H1 (cell line): Measurements from ENCODE around the gene TRIM39. TPM values are rescaled to one million over a fixed set of nuclear protein-coding genes. Genes with fewer than 3 reads are reported as not detected.

ENCODE experiments used
- CBX5 ChIP-seq: fragments of 300-800, 300-1000 bp; sonication (generic); IDR thresholded peaks from 2 replicates; pipeline ENCODE4 v1.7.1; 2016; ENCODE audit warnings: antibody characterized with exemption, low read length, low read depth
- EP300 ChIP-seq, 2 experiments: IDR thresholded peaks; 1 replicate in 1 of 2; 2 replicates in 1 of 2; pipeline ENCODE4 v1.6.1; 2011 to 2012; ENCODE audit warnings: low read depth in 2 of 2, low read length in 2 of 2, mild to moderate bottlenecking in 2 of 2, borderline replicate concordance in 1 of 2, inconsistent platforms in 1 of 2, moderate library complexity in 1 of 2
- GABPA ChIP-seq: IDR thresholded peaks from 2 replicates; pipeline ENCODE4 v1.6.1; 2011; ENCODE audit warnings: mild to moderate bottlenecking, low read length, moderate library complexity, borderline replicate concordance; ENCODE audit not compliant: insufficient read depth
- GTF2F1 ChIP-seq: IDR thresholded peaks from 2 replicates; pipeline ENCODE4 v1.6.1; 2012; ENCODE audit warnings: low read depth, low read length, improper control_type of control experiment, borderline replicate concordance
- POLR2A ChIP-seq, 2 experiments: IDR thresholded peaks; 1 replicate in 1 of 2; 2 replicates in 1 of 2; pipeline ENCODE4 v1.6.1; 2011; ENCODE audit warnings: low read depth in 2 of 2, low read length in 2 of 2, mild to moderate bottlenecking in 2 of 2; ENCODE audit errors: control extremely low read depth in 1 of 2
- SIRT6 ChIP-seq: IDR thresholded peaks from one replicate; pipeline ENCODE4 v1.7.1; 2012; ENCODE audit warnings: low read length, inconsistent platforms
- SP1 ChIP-seq: IDR thresholded peaks from 2 replicates; pipeline ENCODE4 v1.6.1; 2011; ENCODE audit warnings: low read depth, low read length
- SP2 ChIP-seq: IDR thresholded peaks from 2 replicates; pipeline ENCODE4 v1.6.1; 2012; ENCODE audit warnings: mild to moderate bottlenecking, low read length, inconsistent platforms
- polyA plus RNA-seq, 7 experiments: library from polyadenylated mRNA; depleted of rRNA in 3 of 7; stranded (reverse) in 5 of 7; unstranded in 2 of 7; fragments of >200 nt in 5 of 7; fragments of 200-250 nt in 2 of 7; gene quantifications; 1 replicate in 5 of 7; 2 replicates in 1 of 7; 4 replicates in 1 of 7; pipeline versions ENCODE4 v1.2.1 to v1.2.3, GENCODE V29; 2011 to 2013; ENCODE audit warnings: missing spikeins in 2 of 7, mixed read lengths in 2 of 7
- total RNA-seq: library from RNA; stranded (reverse); fragmentation: NEBNext Ultra II Directional; extraction: Animal tissue kit (Norgen Biotek cat#: 25700); gene quantifications from 2 replicates; pipeline ENCODE4 v1.2.1, GENCODE V29; 2021
- TF ChIP-seq, protein P1 (sequence below): IDR thresholded peaks from 2 replicates; pipeline ENCODE4 v1.6.1; 2012; ENCODE audit warnings: low read length, inconsistent platforms

Gene TRIM39
- total and polyA plus RNA-seq, 2 of the 8 experiments (the other 6 are each of a cell fraction or from before 2014, with no cell fraction given): 7.3 to 26.1 TPM

DNA sequence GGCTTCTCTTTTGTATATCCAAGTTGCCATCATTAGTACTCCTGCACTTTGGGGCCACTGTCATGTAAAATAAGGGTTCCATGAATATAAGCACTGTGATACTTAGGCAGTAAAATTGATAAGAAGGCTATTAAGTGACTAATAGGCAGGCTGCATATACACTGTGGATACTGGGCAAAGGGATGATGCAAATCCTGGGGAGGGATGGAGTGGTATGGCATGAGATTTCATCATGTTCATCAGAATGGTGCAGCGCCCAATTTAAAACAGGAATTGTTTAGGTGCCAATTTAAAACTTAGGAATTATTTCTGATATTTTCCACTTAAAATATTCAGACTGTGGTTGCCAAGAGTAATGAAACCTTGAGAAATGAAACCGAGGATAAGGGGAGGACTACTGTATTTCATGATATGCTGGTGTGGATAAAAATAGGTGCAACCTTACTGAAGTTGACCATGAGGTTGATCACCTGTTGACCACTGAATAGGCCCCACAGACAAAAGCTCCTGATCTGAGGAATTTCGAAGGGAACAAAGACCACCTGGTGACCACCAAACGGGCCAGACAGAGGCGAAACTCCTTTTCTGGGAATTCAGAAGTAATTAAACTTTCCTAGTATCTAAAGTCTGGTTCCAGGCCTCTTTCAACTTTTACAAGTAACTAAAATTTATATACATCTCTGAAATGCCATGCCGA, 4.9 kb upstream of the TRIM39 start (continued):
- TF ChIP-seq, protein P1, sequence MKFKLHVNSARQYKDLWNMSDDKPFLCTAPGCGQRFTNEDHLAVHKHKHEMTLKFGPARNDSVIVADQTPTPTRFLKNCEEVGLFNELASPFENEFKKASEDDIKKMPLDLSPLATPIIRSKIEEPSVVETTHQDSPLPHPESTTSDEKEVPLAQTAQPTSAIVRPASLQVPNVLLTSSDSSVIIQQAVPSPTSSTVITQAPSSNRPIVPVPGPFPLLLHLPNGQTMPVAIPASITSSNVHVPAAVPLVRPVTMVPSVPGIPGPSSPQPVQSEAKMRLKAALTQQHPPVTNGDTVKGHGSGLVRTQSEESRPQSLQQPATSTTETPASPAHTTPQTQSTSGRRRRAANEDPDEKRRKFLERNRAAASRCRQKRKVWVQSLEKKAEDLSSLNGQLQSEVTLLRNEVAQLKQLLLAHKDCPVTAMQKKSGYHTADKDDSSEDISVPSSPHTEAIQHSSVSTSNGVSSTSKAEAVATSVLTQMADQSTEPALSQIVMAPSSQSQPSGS: peak; percentile 19; the same call in 1 of the 2 replicates
- TF ChIP-seq CBX5 (no peak), EP300 (IDR thresholded peaks at IDR 0.05; ENCODE audit: borderline replicate concordance in 1 of 2, low read depth in 2 of 2, low read length in 2 of 2) (peak in 1 of 2 experiments; percentile 56; a peak in 1 of 3 replicates), GTF2F1 (no peak), GABPA (no peak), SP2 (no peak), SP1 (peak; percentile 60; the same call in 1 of the 2 replicates), POLR2A (IDR thresholded peaks at IDR 0.05; ENCODE audit: control extremely low read depth in 1 of 2, low read depth in 2 of 2, low read length in 2 of 2) (peak in 1 of 2 experiments; percentile 55; a peak in 1 of 3 replicates), SIRT6 (no peak)
